ENCODE data around the gene SNAI3. TPM values are rescaled to one million over a fixed set of nuclear protein-coding genes. Genes with fewer than 3 reads are reported as not detected.

The SNAI3 gene
- total RNA-seq, 1 donor from 2014 or later, result 6.5 TPM

- DNase-seq, result no peak
These were observed 34.9 kb upstream of the SNAI3 start for GRCh38 chr16:88721236-88721635.

- DNase-seq, result no peak
These were observed 34.2 kb upstream of the SNAI3 start for GRCh38 chr16:88720396-88720970.

- no peak for DNase-seq
These were observed 33.6 kb upstream of the SNAI3 start for GRCh38 chr16:88719933-88720296.

GRCh38 chr16:88719267-88719932 lies 33.1 kb upstream of the SNAI3 start:
- DNase-seq, result peak; percentile 28

GRCh38 chr16:88718178-88718577 lies 31.9 kb upstream of the SNAI3 start:
- no peak for DNase-seq

GRCh38 chr16:88716601-88717001 lies 30.3 kb upstream of the SNAI3 start:
- no peak for DNase-seq

GRCh38 chr16:88716201-88716600 lies 29.9 kb upstream of the SNAI3 start:
- DNase-seq, result no peak

- DNase-seq, result no peak
These were observed 29.2 kb upstream of the SNAI3 start for GRCh38 chr16:88715312-88716190.

GRCh38 chr16:88714420-88715302 lies 28.4 kb upstream of the SNAI3 start:
- peak; percentile 38 for DNase-seq

GRCh38 chr16:88713568-88714419 lies 27.5 kb upstream of the SNAI3 start:
- DNase-seq, result no peak

- DNase-seq, result no peak
These were observed 26.7 kb upstream of the SNAI3 start for GRCh38 chr16:88713054-88713453.

- no peak for DNase-seq
These were observed 26.2 kb upstream of the SNAI3 start for GRCh38 chr16:88712362-88712979.

- no peak for DNase-seq
These were observed 25.5 kb upstream of the SNAI3 start for GRCh38 chr16:88711750-88712340.

- no peak for DNase-seq
These were observed 24.2 kb upstream of the SNAI3 start for GRCh38 chr16:88710556-88710955.

- DNase-seq, result no peak
These were observed 20.9 kb upstream of the SNAI3 start for GRCh38 chr16:88706965-88707826.

- peak; percentile 95 for DNase-seq
These were observed 20.1 kb upstream of the SNAI3 start, which contains the start of the genes CTU2 and RNF166 for GRCh38 chr16:88706229-88706964. Gene CTU2, plus strand, starts transcription at chr16:88706503. Its CDS starts 28 bp downstream, at chr16:88706531. Gene RNF166, minus strand, starts transcription at chr16:88706408. Its CDS starts 83 bp downstream, at chr16:88706325.

- DNase-seq, result no peak
These were observed 19.5 kb upstream of the SNAI3 start for GRCh38 chr16:88705801-88706228.

- no peak for DNase-seq
These were observed 18.9 kb upstream of the SNAI3 start for GRCh38 chr16:88705076-88705684.

All from tongue (tissue), 2 donors.